Activated CD4-positive, alpha-beta T cell treated with anti-CD3 and anti-CD28 coated beads for 1 hour (primary cell): ENCODE measurements around the gene MYOC.
"Not testable (repeated sequence)": the region's sequence is repeated elsewhere in the genome, so short reads cannot be mapped to it uniquely, and the experiment has no call there.

Experiments
- DNase-seq: peaks from one replicate; pipeline ENCODE4 v3.0.0-alpha.2; 2020

Gene MYOC

GRCh38 chr1:171646249-171646560, 6.3 kb downstream of the MYOC start:
- DNase-seq, result no peak

DNA sequence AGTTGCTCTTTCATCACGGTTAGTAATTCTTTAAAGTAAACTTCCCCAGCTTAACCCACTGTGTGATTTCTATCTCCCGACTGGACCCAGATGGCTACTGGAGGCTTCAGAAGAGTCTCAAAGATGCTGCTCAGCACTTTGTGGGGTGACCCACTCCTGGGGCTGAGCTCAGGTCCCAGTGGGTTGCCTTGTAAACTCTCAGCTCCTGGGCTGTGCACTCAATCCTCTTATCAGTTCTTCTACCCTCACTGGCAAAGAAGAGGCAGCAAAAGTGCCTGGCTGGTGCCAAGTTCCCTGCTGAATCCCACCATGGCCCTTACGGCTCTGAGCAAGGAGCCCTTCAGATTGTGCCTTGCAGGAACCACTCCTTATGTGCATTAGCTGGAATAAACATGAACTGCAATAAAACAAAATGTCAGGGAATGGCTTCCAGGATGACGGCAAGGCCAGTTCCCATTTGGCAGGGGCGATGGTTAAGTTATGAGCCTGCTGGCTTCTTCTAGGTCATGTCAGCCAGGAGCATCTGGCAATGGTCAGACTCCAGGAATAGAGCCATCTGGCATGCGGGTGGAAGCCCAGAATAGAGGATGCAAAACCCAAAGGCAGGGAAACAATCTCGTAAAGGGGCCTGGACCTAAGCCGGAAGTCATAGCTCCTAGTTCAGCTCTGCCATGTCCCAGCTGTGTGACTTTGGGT, 6.8 kb downstream of the MYOC start:
- no peak for DNase-seq

- peak; percentile 34 for DNase-seq
Measured at GRCh38 chr1:171644805-171645483, 7.5 kb downstream of the MYOC start.

GRCh38 chr1:171643156-171643555, 9.3 kb downstream of the MYOC start:
- no peak for DNase-seq

DNA sequence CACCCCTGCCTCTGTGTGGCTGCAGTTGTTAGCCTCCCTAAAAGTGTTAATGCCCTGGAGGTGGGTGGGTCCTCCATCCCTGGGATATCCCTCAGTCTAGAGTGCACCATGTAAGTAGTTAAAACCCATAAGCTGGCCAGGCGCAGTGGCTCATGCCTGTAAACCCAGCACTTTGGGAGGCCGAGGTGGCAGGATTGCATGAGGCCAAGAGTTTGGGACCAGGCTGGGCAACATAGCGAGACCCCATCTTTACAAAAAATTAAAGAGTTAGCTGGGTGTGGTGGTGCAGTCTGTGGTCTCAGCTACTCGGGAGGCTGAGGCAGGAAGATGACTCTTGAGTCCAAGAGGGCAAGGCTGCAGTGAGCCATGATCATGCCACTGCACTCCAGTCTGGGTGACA, 10.3 kb downstream of the MYOC start:
- no peak for DNase-seq

GRCh38 chr1:171641076-171641864, 11.2 kb downstream of the MYOC start:
- DNase-seq, result no peak

DNA sequence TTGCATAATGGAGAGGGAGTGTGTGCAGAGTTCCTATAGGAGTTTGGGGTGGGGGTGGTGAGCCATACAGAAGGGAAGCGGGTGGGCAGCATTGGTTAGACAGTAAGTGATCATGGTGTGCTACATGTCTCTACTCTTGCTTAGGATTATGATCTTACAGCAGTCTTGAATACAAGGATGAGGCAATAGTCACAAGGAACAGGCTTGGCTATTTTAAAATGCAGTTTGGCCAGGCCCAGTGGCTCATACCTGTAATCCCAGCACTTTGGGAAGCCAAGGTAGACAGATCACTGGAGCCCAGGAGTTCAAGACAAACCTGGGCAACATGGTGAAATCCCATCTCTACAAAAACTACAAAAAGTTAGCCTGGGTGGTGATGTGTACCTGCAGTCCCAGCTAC, 12.3 kb downstream of the MYOC start:
- no peak for DNase-seq

DNA sequence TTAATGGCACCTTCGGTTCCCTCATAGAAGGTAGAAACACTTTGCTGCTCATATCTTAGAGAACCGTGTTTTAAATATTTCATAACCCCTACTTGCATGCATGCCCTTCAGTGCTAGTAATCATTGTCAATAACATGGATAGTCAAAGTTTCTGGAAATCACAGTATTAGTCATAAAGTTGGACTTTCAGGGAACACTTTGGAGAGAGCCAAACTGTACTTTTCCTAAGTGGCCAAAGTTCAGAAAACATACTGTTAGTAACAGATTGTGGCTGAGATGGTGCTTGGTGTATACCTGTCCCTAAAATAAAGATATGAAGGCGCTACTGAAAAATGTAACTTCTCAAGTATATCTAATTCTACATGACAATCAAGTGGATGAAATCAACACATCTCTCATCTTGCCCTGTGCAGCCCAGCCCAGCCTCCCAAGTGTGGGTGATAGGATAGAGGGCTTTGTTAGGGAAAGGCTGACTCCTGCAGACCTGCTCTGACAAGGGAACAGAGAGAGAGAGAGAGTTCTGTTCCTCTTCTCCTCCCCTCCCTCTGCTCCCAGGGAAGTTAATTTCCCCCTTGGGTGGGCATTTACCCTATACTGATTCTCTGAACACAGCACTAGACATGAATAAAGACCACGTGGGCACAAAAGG, 14.4 kb downstream of the MYOC start:
- no peak for DNase-seq

DNA sequence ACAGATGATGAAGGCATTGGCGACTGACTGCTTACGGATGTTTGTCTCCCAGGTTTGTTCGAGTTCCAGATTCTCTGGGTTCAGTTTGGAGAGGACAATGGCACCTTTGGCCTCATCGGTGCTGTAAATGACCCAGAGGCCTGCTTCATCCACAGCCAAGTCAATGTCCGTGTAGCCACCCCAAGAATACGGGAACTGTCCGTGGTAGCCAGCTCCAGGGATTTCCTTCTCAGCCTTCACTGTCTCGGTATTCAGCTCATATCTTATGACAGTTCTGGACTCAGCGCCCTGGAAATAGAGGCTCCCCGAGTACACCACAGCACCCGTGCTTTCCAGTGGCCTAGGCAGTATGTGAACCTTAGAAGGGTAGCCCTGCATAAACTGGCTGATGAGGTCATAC, 16.3 kb downstream of the MYOC start:
- no peak for DNase-seq

GRCh38 chr1:171635661-171636060, 16.8 kb downstream of the MYOC start:
- DNase-seq, result no peak

GRCh38 chr1:171628225-171628624, 24.3 kb downstream of the MYOC start:
- no peak for DNase-seq

DNA sequence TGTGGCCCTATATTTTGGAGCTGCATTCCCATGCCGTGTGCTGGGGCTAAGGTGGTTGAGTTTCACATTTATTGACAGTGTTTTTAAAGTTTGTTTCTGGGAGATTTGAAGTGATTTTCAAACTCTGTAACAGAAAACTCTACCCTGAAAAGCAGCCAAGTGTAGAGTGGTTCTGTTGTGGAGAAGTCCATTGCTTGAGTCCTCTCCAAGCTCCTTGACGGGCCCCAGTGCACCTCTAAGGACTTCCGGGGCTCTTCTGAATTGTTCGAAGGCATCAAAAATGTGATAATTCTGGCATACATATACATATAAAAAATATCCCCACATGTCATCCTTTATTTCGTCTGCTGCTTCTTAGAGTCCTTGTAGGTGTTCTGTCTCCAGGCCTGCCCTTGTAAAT, 25.5 kb downstream of the MYOC start:
- no peak for DNase-seq

GRCh38 chr1:171625225-171625624, 27.3 kb downstream of the MYOC start:
- DNase-seq, result no peak

- no peak for DNase-seq
Measured at GRCh38 chr1:171623651-171624331, 28.7 kb downstream of the MYOC start.

DNA sequence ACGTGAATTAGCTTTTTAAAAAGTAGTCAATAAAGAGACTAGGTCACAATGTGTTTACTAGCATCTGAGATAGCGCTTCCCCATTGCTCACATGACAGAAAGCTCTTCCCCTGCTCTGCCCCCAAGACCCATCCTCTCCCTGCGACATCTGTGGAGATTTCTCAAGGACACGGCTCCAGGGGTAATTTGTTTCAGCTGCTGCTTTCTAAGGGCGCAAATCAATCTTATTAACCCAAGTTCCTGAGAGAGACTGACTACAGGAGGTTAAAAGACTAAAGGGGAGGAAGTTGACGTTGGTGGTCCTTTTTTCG, 30.4 kb downstream of the MYOC start, which contains the start of gene MYOCOS:
Gene MYOCOS (plus strand): TSS at position 92 of the 311 bp plus-strand sequence. CDS start 1,641 bp downstream, outside the sequence.
- DNase-seq, result no peak

DNA sequence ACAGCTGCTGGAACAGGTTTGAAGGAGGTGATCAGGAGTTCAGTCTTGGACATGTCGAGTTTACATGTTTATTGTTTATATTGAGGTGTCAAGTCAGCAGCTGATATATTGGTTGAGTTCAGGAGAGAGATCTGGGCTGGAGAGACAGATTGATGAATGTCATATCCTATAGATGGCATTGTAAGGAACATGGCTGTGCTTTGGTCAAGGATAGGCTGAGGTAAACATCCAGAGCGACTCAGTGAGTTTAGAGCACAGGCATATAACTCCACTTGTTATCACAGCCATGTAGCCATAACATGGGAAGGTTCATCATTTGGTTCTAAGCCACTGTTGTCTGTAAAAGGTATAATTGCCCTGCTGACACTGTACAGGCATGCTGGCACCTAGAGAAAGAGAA, 35.9 kb downstream of the MYOC start:
- DNase-seq, result no peak

DNA sequence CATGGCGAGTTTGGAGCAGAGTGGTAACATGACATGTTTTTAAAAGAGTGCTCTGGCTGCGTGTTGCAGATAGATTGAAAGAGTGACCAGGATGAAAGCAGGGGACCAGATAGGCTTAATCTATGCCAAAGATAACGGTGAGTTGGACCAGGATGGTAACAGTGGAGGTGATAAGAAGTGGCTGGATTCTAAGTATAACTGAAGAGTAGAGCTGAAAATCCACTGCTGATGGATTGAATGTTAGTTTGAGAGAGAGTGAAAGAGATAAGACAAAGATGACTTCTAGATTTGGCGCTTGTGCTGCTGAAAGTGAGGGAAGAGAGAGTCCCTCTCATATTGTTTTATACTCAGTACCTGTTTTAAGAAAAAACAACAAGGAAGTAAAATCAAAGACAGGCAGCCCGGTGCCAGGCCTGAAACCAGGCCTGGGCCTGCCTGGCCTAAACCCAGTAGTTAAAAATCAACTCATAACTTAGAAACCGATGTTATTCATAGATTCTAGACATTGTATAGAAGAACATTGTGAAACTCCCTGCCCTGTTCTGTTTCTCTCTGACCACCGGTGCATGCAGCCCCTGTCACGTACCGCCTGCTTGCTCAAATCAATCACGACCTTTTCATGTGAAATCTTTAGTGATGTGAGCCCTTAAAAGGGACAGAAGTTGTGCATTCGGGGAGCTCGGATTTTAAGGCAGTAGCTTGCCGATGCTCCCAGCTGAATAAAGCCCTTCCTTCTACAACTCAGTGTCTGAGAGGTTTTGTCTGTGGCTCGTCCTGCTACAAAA, 37.2 kb downstream of the MYOC start:
- DNase-seq, result not testable (repeated sequence)

GRCh38 chr1:171613282-171613681, 39.2 kb downstream of the MYOC start:
- DNase-seq, result no peak

DNA sequence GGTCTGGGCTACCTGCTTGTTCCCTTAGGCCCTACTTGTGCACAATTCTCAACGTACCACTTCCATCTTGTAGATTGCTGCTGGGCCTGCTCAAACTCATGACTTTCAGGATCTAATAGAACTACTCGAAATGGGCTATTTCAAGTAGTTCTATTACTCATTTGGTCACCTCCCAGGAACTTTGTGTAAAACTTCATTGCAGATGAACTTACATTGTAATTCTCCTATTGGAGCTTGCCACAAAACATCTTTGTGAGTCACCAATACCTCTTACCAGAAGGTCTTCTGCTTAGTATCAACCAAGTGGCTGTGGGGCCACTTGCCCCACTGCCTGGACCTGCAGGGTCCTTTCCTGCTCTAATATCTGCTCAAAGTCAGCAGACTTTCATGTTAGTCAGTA, 41.2 kb downstream of the MYOC start:
- DNase-seq, result no peak

DNA sequence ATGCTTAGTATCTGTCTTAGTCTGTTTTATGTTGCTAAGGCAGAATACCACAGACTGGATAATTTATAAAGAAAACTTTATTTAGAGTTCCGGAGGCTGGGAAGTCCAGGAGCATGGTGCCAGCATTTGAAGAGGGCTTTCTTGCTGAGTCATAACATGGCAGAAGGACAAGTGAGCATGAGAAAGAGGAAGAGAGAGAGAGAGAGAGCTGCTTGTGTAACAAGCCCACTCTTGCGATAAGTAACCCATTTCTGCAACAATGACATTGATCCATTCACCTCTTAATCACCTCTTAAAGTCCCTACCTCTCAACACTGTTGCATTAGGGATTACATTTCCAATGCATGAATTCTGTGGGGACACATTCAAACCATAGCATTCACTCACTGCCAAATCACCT, 42.1 kb downstream of the MYOC start:
- DNase-seq, result no peak

GRCh38 chr1:171606402-171606941, 46.0 kb downstream of the MYOC start:
- no peak for DNase-seq

DNA sequence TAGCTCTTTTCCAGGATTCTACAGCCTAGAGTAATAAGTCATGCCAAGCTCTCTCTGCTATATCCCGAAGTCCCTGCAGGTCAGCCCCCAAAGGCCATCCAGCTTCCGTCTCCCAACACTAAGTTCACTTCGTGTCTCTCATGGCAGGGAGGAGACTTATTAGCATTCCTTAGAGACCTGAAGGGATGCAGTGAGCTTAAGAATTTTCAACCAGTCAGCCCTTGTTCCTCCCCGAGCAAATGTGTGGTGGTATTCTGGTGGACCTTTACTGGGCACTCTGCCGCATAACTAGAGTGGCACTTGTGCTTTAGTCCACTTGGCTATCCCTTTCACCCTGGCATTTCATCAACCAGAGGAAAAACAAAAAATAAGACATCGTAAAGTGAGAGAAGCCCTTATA, 49.4 kb downstream of the MYOC start:
- DNase-seq, result not testable (repeated sequence)
